GM21723 (cell line): Measurements from ENCODE around the gene POU6F2.

ENCODE experiments used
- ATAC-seq: cut with Tn5 transposase; IDR thresholded peaks from one replicate; pipeline ENCODE4 v1.9.1; 2021; ENCODE audit warnings: mild to moderate bottlenecking, moderate library complexity; ENCODE audit not compliant: unreplicated experiment

POU6F2 gene

DNA sequence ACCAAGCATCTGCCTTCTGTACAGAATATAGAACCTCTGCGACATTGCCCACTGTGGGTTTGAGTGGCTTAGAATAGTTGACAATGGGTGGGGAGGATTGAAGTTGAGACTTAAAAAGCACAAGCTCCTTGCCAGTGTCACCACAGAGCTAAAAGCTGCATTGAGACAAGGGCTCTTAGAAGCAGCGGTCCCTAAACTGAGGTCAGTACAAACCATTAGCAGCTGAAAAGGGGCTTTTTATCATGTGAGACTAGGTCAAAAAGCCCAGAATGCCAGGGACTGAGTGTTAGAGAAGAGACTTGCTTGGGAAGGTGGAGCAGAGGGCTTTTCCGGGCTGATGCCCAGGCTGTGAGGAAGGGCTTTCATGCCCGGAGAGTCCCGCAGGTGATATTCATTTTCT lies 91.3 kb downstream of the POU6F2 start:
- ATAC-seq, result no peak

DNA sequence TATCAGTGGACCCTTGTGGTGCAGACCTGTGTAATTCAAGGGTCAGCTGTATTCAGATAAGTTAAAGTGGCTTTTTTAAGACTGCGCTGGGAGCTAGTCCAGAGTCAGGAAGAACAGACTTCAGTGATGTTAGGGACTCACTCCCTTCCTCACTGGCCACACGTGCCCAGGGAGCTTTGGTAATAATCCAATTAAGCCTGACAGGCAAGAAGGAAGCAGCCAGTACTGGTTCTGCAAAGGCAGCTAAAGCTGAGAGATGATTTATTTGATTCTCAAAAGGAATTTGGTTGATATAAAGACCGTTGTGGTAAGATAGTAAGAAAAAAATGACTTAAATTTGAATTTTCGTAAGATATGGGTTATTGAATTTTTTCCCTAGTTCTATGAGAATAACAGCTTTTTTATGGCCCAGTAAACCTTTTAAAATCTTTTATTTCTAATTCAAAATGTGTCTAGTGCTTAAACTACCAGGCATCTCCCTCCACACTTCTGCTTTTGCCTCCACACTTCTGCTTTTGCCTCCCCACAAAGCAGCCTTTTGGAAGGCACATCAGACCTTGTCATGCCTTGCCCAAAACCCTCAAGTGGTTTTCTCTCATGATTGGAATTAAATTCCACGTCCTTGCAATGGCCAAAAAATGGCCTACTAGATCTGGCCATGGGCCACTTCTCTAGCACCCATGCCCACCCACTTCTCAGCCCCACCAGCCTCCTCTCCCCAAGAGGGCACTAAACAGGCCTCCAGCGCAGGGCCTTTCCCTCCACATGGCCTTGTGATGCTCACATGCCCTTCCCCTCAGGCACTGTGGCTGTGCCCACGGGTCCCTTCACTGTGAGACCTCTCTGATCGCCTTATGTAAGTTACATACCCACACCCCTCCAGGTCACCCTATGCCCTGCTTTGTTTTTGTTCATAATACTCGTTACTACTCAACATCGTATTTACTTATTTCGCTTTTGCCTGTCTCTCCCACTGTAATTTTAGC lies 92.5 kb downstream of the POU6F2 start:
- no peak for ATAC-seq

DNA sequence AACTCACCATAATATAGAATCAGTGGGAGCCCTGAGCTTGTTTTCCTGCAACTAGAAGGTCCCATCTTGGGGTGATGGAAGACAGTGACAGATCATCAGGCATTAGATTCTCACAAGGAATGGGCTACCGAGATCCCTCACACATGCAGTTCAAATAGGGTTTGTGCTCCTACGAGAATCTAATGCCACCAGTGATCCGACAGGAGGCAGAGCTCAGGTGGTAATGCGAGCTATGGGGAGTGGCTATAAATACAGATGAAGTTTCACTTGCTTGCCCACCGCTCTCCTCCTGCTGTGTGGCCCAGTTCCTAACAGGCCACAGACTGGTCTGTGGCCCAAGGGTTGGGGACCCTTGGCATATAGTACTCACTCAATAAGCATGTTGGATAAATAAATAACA lies 93.4 kb downstream of the POU6F2 start:
- no peak for ATAC-seq

DNA sequence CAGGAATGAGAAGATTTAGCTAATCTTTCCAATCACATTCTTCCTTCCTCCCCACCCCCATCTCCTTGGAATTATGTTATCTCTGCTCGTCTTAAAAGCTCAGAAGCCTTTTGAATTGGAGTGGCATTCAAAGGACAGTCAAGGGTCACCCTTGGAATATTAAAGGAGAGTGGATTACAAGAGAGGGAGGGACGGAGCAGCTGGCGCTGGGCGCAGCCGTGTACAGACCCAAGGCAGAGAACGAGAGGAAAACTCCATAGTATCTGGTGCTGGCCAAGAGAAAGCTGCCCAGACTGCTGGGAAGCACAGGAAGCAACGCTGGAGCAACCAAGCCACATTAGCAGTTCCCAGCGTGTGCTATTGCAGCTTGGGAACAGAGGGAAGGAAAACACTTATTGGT lies 95.7 kb downstream of the POU6F2 start:
- ATAC-seq, result no peak

DNA sequence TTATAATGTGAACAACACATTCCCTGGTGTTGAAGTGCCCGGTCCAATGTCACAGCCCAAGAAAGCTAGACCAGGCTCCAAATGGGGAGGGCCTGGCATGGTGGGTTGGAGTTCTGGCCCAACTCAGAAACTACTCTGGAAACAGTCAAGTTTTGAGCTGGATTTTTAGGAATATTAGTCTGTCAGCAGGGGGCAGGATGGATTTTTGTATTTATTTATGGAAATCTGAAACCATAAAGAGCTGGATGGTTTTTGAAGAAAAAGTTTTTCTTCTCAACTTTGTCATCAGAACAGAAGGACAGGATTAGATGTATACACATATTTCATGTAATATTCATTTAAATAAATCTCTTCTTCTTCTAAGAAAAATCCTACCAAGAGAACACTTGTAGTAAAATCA lies 97.5 kb downstream of the POU6F2 start:
- ATAC-seq, result no peak

DNA sequence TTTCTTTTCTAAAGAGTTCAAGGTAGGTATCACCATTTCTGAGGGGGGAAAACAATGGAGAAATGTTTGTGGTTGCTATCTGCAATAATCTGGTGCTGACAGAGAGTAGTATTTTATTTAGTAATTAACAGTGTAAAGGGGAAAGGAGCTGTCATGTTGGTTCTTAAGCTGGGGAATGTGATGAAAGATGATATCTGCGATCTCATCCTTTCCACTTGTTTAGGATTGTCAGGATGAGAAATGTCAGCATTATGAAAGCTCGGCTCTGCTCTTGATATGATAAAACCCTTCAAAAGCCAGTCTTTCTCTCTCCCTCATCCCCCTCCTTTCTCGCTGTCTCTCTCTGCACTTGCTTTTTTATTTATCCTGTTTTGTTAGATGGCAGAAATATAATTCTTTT lies 106.1 kb downstream of the POU6F2 start:
- no peak for ATAC-seq

DNA sequence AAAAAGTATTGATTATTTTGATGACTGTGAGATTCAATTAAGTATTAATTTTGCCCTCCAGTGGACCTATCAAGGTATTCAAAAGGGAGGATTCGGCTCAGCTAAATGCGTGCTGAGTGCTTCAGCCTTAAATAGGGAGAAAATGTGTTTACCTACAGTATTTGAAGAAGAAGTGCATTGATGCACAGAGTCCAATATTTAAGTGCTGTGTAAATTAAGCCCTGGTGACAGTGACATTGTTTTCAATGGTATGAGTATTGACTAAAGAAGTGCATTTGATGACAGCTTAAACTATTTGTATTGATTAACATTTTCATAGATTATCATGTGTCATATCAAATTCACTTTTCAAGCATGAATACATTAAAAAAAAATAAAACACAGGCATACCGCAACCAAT lies 106.6 kb downstream of the POU6F2 start:
- no peak for ATAC-seq

DNA sequence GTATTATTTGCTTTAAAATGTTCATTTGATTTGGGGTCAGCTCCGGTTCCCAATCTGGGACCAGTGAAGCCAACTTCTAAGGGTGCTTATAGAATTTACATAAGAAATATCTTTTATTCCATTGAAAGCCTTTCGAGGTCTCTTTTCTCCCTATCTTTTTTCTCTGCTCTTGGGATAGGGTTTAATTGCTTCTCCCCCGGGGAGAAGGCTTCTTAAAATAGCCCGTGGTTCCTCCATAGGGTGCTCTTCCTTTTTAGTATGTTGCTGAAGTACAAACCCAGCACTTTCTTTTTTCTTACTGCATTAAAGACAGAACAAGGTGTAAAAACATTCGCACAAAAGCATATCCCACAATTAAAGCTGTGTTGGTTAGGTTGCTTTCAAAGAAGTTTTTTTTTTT lies 107.5 kb downstream of the POU6F2 start:
- no peak for ATAC-seq

DNA sequence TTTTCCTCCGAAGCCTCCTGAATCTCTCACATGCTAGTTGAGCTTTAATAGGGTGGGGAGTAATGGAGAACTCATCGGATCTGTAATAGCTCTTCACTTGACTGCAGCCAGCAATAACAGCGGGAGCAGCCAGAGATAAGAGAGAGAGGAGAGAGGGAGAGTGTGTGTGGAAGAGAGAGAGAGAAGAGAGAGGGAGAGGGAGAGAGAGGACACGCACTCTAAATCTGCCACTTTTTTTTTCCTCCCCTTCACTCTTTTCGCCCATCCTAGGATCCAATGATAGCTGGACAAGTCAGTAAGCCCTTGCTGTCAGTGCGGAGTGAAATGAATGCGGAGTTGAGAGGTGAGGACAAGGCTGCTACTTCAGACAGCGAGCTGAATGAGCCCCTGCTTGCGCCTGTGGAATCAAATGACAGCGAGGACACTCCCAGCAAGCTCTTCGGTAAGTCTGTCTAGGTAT lies 107.9 kb downstream of the POU6F2 start:
- no peak for ATAC-seq

DNA sequence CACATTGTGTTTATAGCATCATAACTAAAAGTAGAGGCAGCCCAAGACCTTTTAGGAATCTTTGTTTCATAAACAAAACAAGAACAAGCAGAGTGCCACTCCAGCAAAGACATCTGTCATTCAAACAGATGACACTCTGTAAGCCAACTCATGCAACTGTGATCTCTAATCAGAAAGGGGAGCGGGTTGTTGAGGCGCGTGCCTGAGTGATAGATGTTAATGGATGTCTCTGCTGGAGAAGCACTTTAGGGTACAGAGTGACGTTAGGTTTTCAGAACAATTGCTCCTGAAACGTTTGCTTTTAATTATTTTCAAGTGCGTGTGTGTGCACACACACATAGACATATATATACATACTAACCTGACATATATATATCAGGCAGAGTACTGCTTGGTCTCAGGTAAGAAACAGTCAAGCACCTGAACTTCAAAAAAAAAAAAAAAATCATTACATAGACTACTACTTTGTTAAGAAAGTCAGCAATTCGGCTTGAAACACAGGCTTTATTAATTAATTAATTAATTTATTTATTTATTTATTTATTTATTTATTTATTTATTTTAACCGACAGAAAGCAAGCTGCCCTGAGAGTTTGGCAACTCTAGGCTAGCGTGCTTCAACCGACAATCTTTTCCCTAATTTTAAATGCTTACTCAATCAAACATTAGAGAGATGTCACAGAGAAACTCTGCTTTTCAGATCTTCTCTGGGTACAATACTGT lies 109.1 kb downstream of the POU6F2 start:
- no peak for ATAC-seq

DNA sequence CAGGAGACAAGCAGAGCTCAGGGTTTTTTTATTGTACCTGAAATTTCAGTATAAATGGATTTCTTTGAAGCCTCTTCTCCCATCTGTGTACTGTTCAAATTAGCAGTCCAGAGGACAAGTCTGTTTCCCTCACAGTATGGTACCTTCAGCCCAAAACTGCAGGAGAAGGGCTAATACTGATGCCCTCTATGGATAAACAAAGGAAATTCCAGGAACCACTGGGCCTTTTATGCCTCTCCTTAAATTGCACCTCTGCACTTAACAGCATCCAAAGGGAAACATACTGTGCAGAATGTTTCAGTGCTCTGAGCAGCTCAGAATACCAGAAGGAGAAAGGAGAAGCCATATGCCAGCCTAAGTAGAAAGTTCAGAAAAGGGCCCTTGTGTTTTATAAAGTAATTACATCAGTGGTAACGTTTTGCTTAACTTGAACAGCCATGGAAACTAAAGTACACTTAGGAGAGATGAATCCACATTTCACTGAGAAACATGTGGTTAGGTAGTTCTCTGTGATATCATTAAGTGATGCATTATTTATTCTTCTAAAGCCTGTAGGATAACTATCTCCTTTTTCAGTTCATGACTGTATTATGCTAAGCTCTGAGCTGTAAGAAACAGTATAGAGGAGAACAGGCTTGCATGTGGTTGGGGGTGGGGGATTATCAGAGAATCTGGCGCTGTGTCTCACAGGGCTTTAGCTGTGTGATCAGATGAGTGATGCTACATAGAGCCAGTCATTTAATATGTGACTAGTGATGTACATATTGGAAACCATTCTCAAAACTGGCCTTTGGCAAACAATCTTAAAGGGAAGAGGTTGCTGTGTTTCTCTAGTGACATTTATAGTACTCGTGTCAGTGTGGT lies 111.3 kb downstream of the POU6F2 start:
- no peak for ATAC-seq

DNA sequence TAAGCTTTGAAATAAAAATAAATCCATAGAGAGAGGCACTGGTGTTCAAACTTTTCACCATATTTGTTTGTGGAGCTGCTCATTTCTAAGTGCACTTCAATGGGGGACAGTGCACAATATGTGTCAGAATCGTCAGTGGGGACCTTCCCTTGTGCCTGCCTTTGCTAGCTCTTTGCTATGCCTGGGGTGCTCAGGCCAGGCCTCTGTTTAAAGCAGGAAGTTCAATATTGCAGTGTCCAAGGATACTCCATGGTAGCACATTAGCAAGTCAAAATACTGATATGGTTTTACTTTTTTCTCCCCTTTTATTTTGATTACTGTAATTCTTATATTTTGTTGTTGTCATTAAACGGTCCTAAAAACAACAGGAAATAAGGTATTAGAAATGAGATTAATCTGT lies 113.4 kb downstream of the POU6F2 start:
- no peak for ATAC-seq

DNA sequence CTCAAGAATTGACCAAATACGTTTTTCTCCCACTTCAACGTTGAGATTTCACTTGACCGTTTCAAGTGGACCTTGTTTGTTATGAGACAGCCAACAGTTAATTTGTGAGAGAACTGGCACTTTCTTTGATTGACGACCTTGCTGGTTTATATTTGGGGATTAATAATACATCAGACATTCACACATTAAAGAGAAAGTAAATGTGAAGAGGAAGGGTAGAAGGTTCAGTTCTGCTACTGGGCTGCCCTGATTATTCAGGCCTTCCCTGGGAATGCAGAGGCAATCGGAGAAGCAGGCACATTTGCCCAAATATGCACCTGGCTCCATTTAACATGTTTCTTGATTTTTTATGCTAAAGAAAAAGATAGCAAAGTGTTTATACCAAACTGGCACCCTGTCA lies 114.1 kb downstream of the POU6F2 start:
- no peak for ATAC-seq

DNA sequence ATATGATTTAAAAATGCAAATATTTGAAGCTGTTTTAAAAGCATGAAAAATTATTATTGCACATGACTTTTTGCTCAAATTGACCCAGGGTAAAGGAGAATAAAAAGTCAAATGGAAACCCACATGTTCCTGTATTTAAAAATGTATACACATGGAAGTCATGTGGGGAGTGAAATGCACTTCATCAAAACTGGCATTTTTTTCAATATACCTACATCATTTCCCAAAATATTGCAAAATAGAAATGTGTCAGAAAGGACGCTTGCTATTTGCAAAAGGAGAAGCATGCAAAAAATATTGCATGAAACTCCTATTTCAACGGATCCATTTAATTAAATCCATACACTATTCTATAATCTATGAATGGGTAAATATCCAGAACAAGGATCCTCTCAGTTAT lies 117.0 kb downstream of the POU6F2 start:
- ATAC-seq, result no peak

DNA sequence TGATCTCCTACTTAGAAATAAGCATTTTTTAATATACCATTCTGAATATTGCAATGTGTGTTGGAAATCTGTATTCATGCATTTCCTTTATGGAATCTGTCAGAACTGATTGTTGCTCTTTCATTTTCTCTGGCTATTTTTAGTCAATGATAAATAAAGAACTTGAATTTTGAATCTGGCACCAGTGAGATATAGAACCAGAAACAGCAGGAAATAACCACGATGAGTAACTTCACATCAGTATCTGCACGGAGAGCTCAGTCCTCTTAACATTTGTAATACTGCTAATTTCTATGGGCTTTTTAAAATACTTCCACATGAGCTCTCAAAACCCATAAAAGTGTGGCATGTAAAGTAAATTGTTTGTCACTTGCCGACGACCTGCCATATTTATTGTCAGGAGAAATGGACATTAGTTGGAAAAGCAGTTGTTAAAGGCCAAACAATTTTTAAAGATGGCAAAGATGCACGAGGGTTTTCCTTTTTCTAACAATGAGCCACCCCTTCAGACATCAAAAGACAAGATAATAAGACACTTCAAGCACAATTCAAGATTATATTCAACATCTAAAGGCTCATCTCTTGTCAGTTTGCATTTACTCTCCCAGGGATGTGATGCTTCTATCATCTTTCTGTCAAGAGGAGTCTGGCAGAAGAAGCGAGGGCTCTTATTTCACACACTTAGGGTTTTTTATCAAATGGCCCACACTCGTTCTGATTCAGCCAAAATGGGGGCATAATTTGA lies 118.3 kb downstream of the POU6F2 start:
- no peak for ATAC-seq

DNA sequence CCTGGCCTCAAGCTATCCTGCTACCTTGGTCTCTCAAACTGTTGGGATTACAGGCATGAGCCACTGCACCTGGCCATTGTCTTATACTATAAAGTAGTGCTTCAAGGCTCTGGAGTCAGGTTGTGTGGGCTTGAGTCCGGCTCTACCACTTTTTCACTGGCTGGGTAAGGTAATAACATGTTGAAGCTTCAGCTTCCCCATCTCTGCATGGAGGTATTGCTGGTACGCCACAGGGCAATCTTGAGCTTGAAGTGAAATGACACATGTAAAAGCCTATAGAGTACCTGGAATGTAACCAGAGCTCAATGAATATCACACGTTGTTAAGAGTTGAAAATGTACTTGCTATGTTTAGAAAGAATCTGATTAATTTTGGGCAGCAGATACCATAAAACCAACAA lies 120.8 kb downstream of the POU6F2 start:
- no peak for ATAC-seq

DNA sequence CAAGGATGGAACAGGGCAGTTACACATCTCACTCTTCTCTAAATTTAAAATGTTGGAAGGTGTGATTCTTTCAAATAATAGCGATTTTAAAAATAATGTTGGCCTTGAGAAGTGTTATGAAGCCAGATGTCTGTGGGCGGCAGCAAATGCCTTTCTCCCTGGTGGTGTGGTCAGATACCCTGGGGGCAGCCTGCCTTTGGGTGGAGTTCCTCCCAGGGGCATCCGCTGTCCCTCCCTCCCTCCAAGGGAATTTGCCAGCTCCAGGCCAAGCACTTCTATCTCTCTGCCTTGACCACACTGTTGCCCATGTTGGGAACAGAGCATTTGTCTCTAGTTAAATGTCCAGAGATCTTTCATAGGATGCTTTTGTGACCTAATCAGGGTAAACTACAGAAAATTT lies 121.4 kb downstream of the POU6F2 start:
- no peak for ATAC-seq

DNA sequence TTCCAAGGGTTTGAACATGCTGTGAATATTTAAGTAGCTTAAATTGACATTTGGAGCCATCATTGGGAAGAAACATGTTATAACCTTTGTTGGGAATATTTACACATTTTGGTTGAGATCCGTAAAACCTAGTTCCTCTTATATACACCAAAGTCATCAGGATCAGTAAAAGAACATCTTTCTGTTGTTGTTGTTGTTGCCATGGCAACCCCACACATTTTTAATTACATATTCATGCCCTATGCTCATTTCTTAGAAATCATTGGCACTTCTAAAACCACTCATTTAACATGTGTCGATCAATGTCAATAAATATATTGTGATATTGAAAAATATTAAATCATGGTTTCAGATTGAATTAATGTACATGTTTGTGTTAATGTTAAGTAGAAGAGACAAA lies 122.6 kb downstream of the POU6F2 start:
- no peak for ATAC-seq

DNA sequence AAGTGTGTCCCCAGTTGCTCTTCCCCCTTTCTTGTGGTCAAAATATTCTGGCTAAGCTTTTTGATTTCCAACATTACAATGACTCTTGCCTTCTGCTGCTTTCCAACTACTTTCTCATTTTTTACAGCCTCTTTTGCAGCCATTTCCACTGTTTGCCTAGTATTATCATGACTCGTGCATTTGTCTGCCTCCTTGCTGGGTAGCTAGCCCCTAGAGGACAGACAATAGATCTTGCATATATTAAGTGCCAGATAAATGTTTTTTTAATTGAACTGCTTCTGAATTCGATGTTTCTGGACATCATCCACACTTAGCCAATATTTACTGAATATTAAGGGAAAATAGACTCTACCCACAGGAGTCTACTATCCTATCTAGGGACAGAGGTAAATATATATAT lies 124.5 kb downstream of the POU6F2 start:
- no peak for ATAC-seq

DNA sequence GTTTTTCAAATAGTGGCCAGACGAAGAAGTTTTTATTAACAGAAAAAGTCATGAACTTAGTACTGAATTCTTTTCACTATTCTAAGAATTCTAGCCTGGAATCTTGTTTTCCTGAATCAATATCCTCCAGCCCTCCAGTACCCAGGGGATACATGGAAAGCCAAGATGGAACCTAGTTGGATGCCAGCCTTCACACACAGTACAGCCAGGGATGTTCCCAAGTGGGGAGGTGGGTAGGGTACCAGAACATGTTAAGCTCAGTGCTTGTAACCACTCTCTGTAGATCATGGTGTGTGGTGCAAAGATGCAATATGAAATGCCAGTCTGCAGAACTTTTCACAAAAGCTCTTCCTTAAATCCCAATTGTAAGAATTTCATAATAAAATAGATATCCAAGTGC lies 128.0 kb downstream of the POU6F2 start:
- no peak for ATAC-seq
